Esophagus muscularis mucosa (tissue), 4 donors: ENCODE measurements around the gene EMC10.

Experiments
- EP300 ChIP-seq: sonication (generic); formaldehyde crosslinking; IDR thresholded peaks from one replicate; pipeline ENCODE4 v1.6.1; 2017; ENCODE audit warnings: antibody characterized with exemption
- POLR2A ChIP-seq: fragments of 450-650 bp; IDR thresholded peaks from one replicate; pipeline ENCODE4 v1.6.1; 2017; ENCODE audit warnings: antibody characterized with exemption, moderate library complexity, mild to moderate bottlenecking, low read depth
- POLR2AphosphoS5 ChIP-seq, 2 donors: sonication (generic); formaldehyde crosslinking; IDR thresholded peaks; one replicate each; pipeline ENCODE4 v1.6.1; 2017; ENCODE audit warnings: antibody characterized with exemption in 2 of 2
- TF ChIP-seq, protein P1 (sequence below), 3 experiments: fragments of 200-600 bp in 2 of 3; fragments of 450-650 bp in 1 of 3; sonication (generic) in 2 of 3; IDR thresholded peaks; one replicate each; pipeline ENCODE4 v1.5.1; 2017 to 2019; ENCODE audit warnings: antibody characterized with exemption in 3 of 3, mild to moderate bottlenecking in 2 of 3, moderate library complexity in 1 of 3

DNA sequence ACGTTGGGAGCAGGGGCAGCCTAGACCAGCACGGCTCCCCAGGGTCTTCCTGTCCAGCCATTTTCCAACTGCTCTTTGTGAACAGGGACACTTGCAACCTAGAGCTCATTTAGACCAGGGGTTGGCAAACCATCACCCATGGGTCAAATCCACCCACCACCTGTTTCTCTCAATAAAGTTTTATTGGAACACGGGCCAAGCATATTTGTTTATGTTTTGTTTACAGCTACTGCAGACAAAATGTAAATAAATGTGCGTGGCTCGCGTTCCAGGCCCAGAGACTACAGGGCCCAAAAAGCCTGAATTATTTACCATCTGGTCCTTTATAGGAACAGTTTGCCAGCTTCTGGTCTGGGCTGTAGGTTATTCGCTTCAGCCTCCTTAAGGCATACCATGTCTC, 13.3 kb upstream of the EMC10 start:
- TF ChIP-seq POLR2A (no peak), EP300 (no peak), POLR2AphosphoS5 (IDR thresholded peaks at IDR 0.05) (no peak)
- TF ChIP-seq, protein P1, sequence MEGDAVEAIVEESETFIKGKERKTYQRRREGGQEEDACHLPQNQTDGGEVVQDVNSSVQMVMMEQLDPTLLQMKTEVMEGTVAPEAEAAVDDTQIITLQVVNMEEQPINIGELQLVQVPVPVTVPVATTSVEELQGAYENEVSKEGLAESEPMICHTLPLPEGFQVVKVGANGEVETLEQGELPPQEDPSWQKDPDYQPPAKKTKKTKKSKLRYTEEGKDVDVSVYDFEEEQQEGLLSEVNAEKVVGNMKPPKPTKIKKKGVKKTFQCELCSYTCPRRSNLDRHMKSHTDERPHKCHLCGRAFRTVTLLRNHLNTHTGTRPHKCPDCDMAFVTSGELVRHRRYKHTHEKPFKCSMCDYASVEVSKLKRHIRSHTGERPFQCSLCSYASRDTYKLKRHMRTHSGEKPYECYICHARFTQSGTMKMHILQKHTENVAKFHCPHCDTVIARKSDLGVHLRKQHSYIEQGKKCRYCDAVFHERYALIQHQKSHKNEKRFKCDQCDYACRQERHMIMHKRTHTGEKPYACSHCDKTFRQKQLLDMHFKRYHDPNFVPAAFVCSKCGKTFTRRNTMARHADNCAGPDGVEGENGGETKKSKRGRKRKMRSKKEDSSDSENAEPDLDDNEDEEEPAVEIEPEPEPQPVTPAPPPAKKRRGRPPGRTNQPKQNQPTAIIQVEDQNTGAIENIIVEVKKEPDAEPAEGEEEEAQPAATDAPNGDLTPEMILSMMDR (IDR thresholded peaks at IDR 0.05): no peak
